Esophagus muscularis mucosa (tissue), 4 donors: ENCODE data around the gene CCDC24. TPM values are rescaled to one million over a fixed set of nuclear protein-coding genes. Genes with fewer than 3 reads are reported as not detected.

Source experiments
- DNase-seq: peaks from one replicate; pipeline ENCODE4 v3.0.0-alpha.2; 2017; ENCODE audit errors: extremely low spot score
- H3K27ac ChIP-seq, 4 donors: fragments of 200-600 bp; sonication (generic); replicated peaks in 1 of 4; 1 replicate in 3 of 4; 2 replicates in 1 of 4; pipeline ENCODE4 v1.5.1; 2016 to 2019; ENCODE audit warnings: mild to moderate bottlenecking in 1 of 4
- H3K27me3 ChIP-seq, 4 donors: fragments of 200-600 bp; sonication (generic); one replicate each; pipeline versions ENCODE4 v1.5.1 to v1.6.0; 2016 to 2019
- H3K36me3 ChIP-seq, 4 donors: fragments of 200-600 bp; sonication (generic); one replicate each; pipeline ENCODE4 v1.5.1; 2016 to 2019
- H3K4me1 ChIP-seq, 4 donors: fragments of 200-600 bp; sonication (generic); one replicate each; pipeline ENCODE4 v1.5.1; 2016 to 2019
- H3K4me3 ChIP-seq, 4 donors: fragments of 200-600 bp; sonication (generic); 1 replicate in 2 of 4; 2 replicates in 2 of 4; pipeline ENCODE4 v1.5.1; 2016 to 2019; ENCODE audit warnings: mild to moderate bottlenecking in 4 of 4, moderate library complexity in 1 of 4
- H3K9me3 ChIP-seq, 4 donors: fragments of 200-600 bp; sonication (generic); 1 replicate in 3 of 4; 2 replicates in 1 of 4; pipeline ENCODE4 v1.5.1; 2016 to 2019
- EP300 ChIP-seq: sonication (generic); formaldehyde crosslinking; IDR thresholded peaks from one replicate; pipeline ENCODE4 v1.6.1; 2017; ENCODE audit warnings: antibody characterized with exemption
- POLR2A ChIP-seq: fragments of 450-650 bp; IDR thresholded peaks from one replicate; pipeline ENCODE4 v1.6.1; 2017; ENCODE audit warnings: antibody characterized with exemption, moderate library complexity, mild to moderate bottlenecking, low read depth
- POLR2AphosphoS5 ChIP-seq, 2 donors: sonication (generic); formaldehyde crosslinking; IDR thresholded peaks; one replicate each; pipeline ENCODE4 v1.6.1; 2017; ENCODE audit warnings: antibody characterized with exemption in 2 of 2
- WGBS: methylation state at CpG from one replicate; pipeline ENCODE4 v1.1.5; 2018; 5-methylcytosine and 5-hydroxymethylcytosine counted together
- intact Hi-C: fragments of 100-400 bp; cut with DNase I; formaldehyde crosslinking; loops from one replicate; pipeline ENCODE4 v1.15.1; 2023
- total RNA-seq, 4 donors: library from RNA; depleted of rRNA; stranded (reverse); fragments of >200 nt; gene quantifications; one replicate each; pipeline versions ENCODE4 v1.1.0 to v1.2.1, GENCODE V29; 2016
- TF ChIP-seq, protein P1 (sequence below), 3 experiments: fragments of 200-600 bp in 2 of 3; fragments of 450-650 bp in 1 of 3; sonication (generic) in 2 of 3; IDR thresholded peaks; one replicate each; pipeline ENCODE4 v1.5.1; 2017 to 2019; ENCODE audit warnings: antibody characterized with exemption in 3 of 3, mild to moderate bottlenecking in 2 of 3, moderate library complexity in 1 of 3

CCDC24 gene
- total RNA-seq, 4 donors from 2014 or later, result 6.2 to 7.3 (median 6.7) TPM

DNA sequence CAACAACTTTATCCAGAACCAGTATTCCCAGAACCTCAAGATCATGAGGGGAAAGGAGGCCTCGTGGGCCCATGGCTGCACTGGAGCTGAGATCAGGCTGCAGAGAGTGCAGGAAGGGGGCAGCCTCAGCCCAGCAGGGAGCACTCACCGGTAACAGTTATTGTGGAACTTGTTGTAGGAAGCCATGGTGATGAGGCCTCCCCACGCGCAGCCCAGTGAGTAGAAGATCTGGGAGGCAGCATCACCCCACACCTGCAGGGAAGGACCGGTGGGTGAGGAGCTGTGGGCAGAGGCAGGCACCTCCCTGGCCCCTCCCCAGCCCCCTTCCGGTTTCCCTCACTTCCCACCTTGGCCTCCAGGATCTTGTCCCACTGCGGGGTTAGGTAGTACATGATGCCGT, 10.8 kb downstream of the CCDC24 start:
- no peak overlapping the region for H3K27ac ChIP-seq
- H3K36me3 ChIP-seq, result peaks cover 0 to 64% (median 19%) of the 10 kb centered on the region in 4 donors
- H3K27me3 ChIP-seq, result no peaks in the 10 kb centered on the region
- H3K9me3 ChIP-seq, result no peaks in the 10 kb centered on the region
- H3K4me1 ChIP-seq, result peaks cover 0 to 11% (median 7%) of the 10 kb centered on the region in 4 donors
- TF ChIP-seq, protein P1, sequence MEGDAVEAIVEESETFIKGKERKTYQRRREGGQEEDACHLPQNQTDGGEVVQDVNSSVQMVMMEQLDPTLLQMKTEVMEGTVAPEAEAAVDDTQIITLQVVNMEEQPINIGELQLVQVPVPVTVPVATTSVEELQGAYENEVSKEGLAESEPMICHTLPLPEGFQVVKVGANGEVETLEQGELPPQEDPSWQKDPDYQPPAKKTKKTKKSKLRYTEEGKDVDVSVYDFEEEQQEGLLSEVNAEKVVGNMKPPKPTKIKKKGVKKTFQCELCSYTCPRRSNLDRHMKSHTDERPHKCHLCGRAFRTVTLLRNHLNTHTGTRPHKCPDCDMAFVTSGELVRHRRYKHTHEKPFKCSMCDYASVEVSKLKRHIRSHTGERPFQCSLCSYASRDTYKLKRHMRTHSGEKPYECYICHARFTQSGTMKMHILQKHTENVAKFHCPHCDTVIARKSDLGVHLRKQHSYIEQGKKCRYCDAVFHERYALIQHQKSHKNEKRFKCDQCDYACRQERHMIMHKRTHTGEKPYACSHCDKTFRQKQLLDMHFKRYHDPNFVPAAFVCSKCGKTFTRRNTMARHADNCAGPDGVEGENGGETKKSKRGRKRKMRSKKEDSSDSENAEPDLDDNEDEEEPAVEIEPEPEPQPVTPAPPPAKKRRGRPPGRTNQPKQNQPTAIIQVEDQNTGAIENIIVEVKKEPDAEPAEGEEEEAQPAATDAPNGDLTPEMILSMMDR (IDR thresholded peaks at IDR 0.05), result no peak
- TF ChIP-seq POLR2AphosphoS5 (IDR thresholded peaks at IDR 0.05), result no peak
- TF ChIP-seq EP300, result no peak
- TF ChIP-seq POLR2A, result no peak
- 89% methylated on average over 7 of the region's 8 CpGs for WGBS
- intact Hi-C loops, result loop anchor here (10.0 kb wide), 1 partner anchor 593 kb away; no protein-coding TSS in a partner anchor
- H3K4me3 ChIP-seq, result no peak overlapping the region
- DNase-seq, result no peak

DNA sequence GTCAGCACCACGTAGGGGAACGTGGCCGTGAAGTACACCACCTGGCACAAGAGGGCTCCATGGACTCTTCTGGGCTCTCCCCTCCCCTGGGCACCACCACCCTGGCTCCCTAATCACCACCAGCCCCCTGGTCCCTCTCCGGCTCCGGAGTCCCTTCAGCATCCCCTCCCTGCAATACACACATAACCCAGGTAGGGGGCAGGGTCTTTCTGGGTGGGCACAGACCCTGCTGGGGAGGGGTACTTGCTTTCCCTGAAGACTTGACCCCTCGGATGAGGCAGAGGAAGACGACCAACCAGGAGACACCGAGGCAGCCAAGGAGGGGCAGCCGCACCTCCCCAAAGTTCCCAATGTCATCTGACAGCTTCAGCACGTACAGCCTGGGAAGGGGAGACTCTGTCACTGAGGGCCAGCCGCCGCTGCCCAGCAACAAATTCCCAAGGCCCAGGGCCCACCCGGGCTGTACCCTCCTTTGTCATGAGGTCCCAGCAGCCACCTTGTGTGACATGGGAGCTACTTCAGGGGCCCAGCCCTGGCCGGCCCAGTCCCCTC, 11.3 kb downstream of the CCDC24 start:
- no peaks in the 10 kb centered on the region for H3K27me3 ChIP-seq
- 84% methylated on average over 12 of the region's 14 CpGs for WGBS
- no peak for TF ChIP-seq POLR2AphosphoS5 (IDR thresholded peaks at IDR 0.05)
- no peak for TF ChIP-seq EP300
- TF ChIP-seq POLR2A, result no peak
- TF ChIP-seq, protein P1 (IDR thresholded peaks at IDR 0.05), result no peak
- H3K9me3 ChIP-seq, result no peaks in the 10 kb centered on the region
- H3K27ac ChIP-seq, result no peak overlapping the region
- no peak overlapping the region for H3K4me3 ChIP-seq
- DNase-seq, result no peak
- peaks cover 0 to 9% (median 6%) of the 10 kb centered on the region in 4 donors for H3K4me1 ChIP-seq
- intact Hi-C loops, result loop anchor here (10.0 kb wide), 1 partner anchor 592 kb away; no protein-coding TSS in a partner anchor
- H3K36me3 ChIP-seq, result peaks cover 0 to 64% (median 19%) of the 10 kb centered on the region in 4 donors

DNA sequence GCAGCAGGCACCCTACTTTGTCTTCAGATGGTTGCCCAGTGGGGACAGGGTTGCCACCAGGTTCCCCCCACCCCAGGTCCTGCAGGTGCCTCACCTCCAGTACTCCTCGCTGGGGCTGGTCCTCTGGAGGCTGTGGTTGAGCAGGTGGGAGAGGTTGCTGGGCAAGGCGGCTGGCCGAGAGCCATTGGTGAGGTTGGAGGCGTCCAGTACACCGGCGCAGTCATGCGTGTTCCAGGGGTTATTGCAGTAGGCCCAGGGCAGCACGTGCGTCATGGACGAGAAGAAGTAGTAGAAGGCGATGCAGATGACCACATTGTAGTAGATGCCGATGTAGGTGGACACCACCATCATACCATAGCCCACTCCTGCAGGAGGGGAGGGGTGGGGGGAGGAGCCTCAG, 16.9 kb downstream of the CCDC24 start:
- no peak overlapping the region for H3K4me3 ChIP-seq
- no peak overlapping the region for H3K27ac ChIP-seq
- H3K36me3 ChIP-seq, result peaks cover 0 to 26% (median 6%) of the 10 kb centered on the region in 4 donors
- TF ChIP-seq, protein P1 (IDR thresholded peaks at IDR 0.05), result no peak
- TF ChIP-seq EP300 (no peak), POLR2AphosphoS5 (IDR thresholded peaks at IDR 0.05) (no peak), POLR2A (no peak)
- intact Hi-C loops, result loop anchor here (10.0 kb wide), 1 partner anchor 587 kb away; no protein-coding TSS in a partner anchor
- peaks cover 0 to 24% (median 8%) of the 10 kb centered on the region in 4 donors for H3K4me1 ChIP-seq
- no peaks in the 10 kb centered on the region for H3K9me3 ChIP-seq
- no peak for DNase-seq
- WGBS, result 96% methylated on average over 9 of the region's 12 CpGs
- no peaks in the 10 kb centered on the region for H3K27me3 ChIP-seq

DNA sequence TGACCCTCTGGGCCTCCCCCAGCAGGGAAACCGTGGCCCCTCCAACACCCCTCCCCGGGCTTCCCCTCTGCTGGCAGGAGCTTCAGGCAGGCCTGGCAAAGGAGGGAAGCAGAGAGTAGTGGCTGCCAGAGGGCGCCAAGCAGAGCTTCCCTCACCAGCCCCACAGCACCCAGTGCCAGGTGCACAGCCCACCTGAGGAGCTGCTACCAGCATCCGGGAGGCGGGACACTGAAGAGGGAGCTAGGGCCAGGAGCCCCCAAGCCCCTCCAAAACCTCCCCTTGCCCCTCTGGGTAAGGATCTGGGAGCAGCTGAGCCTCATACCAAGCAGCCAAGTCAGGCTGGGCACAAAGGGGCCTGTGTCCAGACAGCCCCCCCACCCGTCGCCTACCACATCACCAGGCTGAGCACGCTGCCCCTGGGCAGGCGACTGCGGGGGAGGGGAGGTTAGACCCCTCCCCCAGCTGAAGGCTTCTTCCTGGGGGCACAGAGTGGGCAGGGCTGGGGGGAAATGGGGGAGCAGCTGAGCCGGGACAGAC, 19.6 kb downstream of the CCDC24 start:
- Histone ChIP-seq H3K4me3 (no peak overlapping the region), H3K36me3 (peaks cover 0 to 26% (median 5%) of the 10 kb centered on the region in 4 donors), H3K9me3 (no peaks in the 10 kb centered on the region), H3K4me1 (peaks cover 2 to 38% (median 15%) of the 10 kb centered on the region in 4 donors), H3K27me3 (no peaks in the 10 kb centered on the region), H3K27ac (no peak overlapping the region)
- WGBS, result 70% methylated on average over 4 of the region's 11 CpGs
- intact Hi-C loops, result no loop called here
- DNase-seq, result no peak
- TF ChIP-seq, protein P1 (IDR thresholded peaks at IDR 0.05), result no peak
- TF ChIP-seq POLR2A, result no peak
- TF ChIP-seq EP300, result no peak
- no peak for TF ChIP-seq POLR2AphosphoS5 (IDR thresholded peaks at IDR 0.05)
